HepG2 (cell line): ENCODE data around the gene GPC3. TPM values are rescaled to one million over a fixed set of nuclear protein-coding genes. Genes with fewer than 3 reads are reported as not detected.

Source experiments
- ATAC-seq: fragments of 200-7000 bp; cut with Tn5 transposase; 3 replicates; pipeline ENCODE4 v1.9.1; 2020; ENCODE audit warnings: mild to moderate bottlenecking, moderate library complexity
- BruUV-seq: library from RNA; stranded (reverse); fragments of 400-500 nt; replicated peaks from 2 replicates; lab custom pipeline; 2021; lab: Mats Ljungman, UMichigan
- CTCF ChIA-PET: fragments of 300-600 bp; formaldehyde crosslinking; extraction: SDS; loops from one replicate; lab custom pipeline; 2021; ENCODE audit warnings: low total read pairs, inconsistent platforms, low intra/inter-chr PET ratio; lab: Yijun Ruan, JAX
- POLR2A ChIA-PET: fragments of 350-600 bp; sonication (Branson Sonifier 250); formaldehyde crosslinking; loops from one replicate; lab custom pipeline; 2020; ENCODE audit warnings: antibody characterized with exemption, inconsistent platforms; lab: Yijun Ruan, JAX
- DNase-seq: peaks from one replicate; pipeline ENCODE4 v3.0.0-alpha.2; 2015; ENCODE audit warnings: low spot score
- FAIRE-seq: peaks from 3 replicates; lab custom pipeline; 2011; peaks lifted over from hg19 to GRCh38; lab: Jason Lieb, UNC
- H2AFZ ChIP-seq: one replicate; pipeline ENCODE4 v1.6.1; 2011; ENCODE audit warnings: low read length, inconsistent platforms
- H3K27ac ChIP-seq: fragments of 300-600 bp; 3 replicates; pipeline ENCODE4 v1.8.0; 2011; ENCODE audit warnings: mixed run types, mild to moderate bottlenecking, mixed read lengths, low read length, inconsistent platforms; ENCODE audit not compliant: insufficient read depth; ENCODE audit errors: extremely low read length
- H3K27me3 ChIP-seq, 2 experiments: fragments of 200-600 bp in 1 of 2; 2 replicates in 1 of 2; 3 replicates in 1 of 2; pipeline versions ENCODE4 v1.6.0 to v1.8.0; 2011; ENCODE audit warnings: low read length in 2 of 2, mild to moderate bottlenecking in 2 of 2, moderate library complexity in 2 of 2, inconsistent platforms in 1 of 2; ENCODE audit not compliant: insufficient read depth in 2 of 2, control insufficient read depth in 1 of 2
- H3K36me3 ChIP-seq, 2 experiments: fragments of 200-600 bp in 1 of 2; replicated peaks in 1 of 2; 2 replicates in 1 of 2; 3 replicates in 1 of 2; pipeline versions ENCODE4 v1.5.1 to v1.8.0; 2011; ENCODE audit warnings: low read length in 2 of 2, inconsistent platforms in 1 of 2; ENCODE audit not compliant: insufficient read depth in 2 of 2, control insufficient read depth in 1 of 2
- H3K4me1 ChIP-seq: 2 replicates; pipeline ENCODE4 v1.5.1; 2012; ENCODE audit warnings: low read length, inconsistent platforms; ENCODE audit not compliant: insufficient read depth
- H3K4me2 ChIP-seq: 2 replicates; pipeline ENCODE4 v1.6.0; 2011; ENCODE audit warnings: low read depth, low read length, inconsistent platforms
- H3K4me3 ChIP-seq, 3 experiments: fragments of 200-600 bp in 1 of 3; sonication (generic), shearing (Covaris generic) in 1 of 3; replicated peaks in 1 of 3; 2 replicates each; pipeline ENCODE4 v1.5.1; 2011 to 2016; ENCODE audit warnings: low read length in 3 of 3, inconsistent platforms in 2 of 3, low read depth in 2 of 3, mild to moderate bottlenecking in 2 of 3, control low read depth in 1 of 3, mixed read lengths in 1 of 3; ENCODE audit not compliant: insufficient read depth in 1 of 3
- H3K79me2 ChIP-seq: one replicate; pipeline ENCODE4 v1.6.1; 2011; ENCODE audit warnings: low read length, inconsistent platforms; ENCODE audit not compliant: insufficient read depth
- H3K9ac ChIP-seq: 2 replicates; pipeline ENCODE4 v1.6.0; 2011; ENCODE audit warnings: mild to moderate bottlenecking, low read depth, low read length, inconsistent platforms; ENCODE audit not compliant: insufficient read depth
- H3K9me3 ChIP-seq: 2 replicates; pipeline ENCODE4 v1.5.1; 2012; ENCODE audit warnings: mild to moderate bottlenecking, low read length
- H4K20me1 ChIP-seq: 2 replicates; pipeline ENCODE4 v1.6.0; 2011; ENCODE audit warnings: inconsistent platforms, mild to moderate bottlenecking, low read length, moderate library complexity; ENCODE audit not compliant: insufficient read depth
- KDM5A ChIP-seq: fragments of 200-600 bp; sonication (generic); IDR thresholded peaks from 2 replicates; pipeline ENCODE4 v1.7.0; 2018; ENCODE audit warnings: antibody characterized with exemption, mild to moderate bottlenecking, low read length, borderline replicate concordance
- MTA3 ChIP-seq: sonication (generic); formaldehyde crosslinking; IDR thresholded peaks from 2 replicates; pipeline ENCODE4 v1.4.0; 2020; ENCODE audit warnings: missing genetic modification reagents
- RFX5 ChIP-seq: IDR thresholded peaks from 2 replicates; pipeline ENCODE4 v1.6.1; 2011; ENCODE audit warnings: low read depth, low read length, improper control_type of control experiment
- SP1 ChIP-seq, 2 experiments: fragments of 450-650 bp in 1 of 2; sonication (generic) in 1 of 2; formaldehyde crosslinking in 1 of 2; IDR thresholded peaks; 2 replicates each; pipeline versions ENCODE4 v1.4.0 to v1.6.1; 2016 to 2020; ENCODE audit warnings: missing genetic modification reagents in 1 of 2
- ZNF224 ChIP-seq: sonication (generic); formaldehyde crosslinking; IDR thresholded peaks from 2 replicates; pipeline ENCODE4 v1.5.0; 2020; ENCODE audit warnings: mild to moderate bottlenecking, missing genetic modification reagents
- WGBS: methylation state at CpG from one replicate; pipeline ENCODE4 v1.1.6; 2017; ENCODE audit warnings: low lambda C conversion rate; 5-methylcytosine and 5-hydroxymethylcytosine counted together
- in situ Hi-C: cut with HindIII; loops from 2 replicates; pipeline ENCODE4 v1.10.0; 2017; ENCODE audit warnings: low pct_unique_long_range_greater_than_20kb; ENCODE audit not compliant: extremely low pct_ligation_motif_present
- intact Hi-C: fragments of 100-400 bp; cut with micrococcal nuclease; formaldehyde crosslinking; loops from one replicate; pipeline ENCODE4 v1.10.0; 2022; ENCODE audit not compliant: unreplicated experiment
- polyA plus RNA-seq, 8 experiments: library from polyadenylated mRNA; depleted of rRNA in 3 of 8; stranded (reverse) in 7 of 8; unstranded in 1 of 8; fragments of >200 nt; fragmentation: Illumina TruSeq in 4 of 8; extraction: Trizol in 4 of 8; gene quantifications; 2 replicates each; pipeline versions ENCODE4 v1.2.1 to v1.2.3, GENCODE V29; 2011 to 2016; ENCODE audit warnings: low read depth in 4 of 8, missing spikeins in 1 of 8, mixed read lengths in 1 of 8; ENCODE audit not compliant: insufficient read depth in 1 of 8
- total RNA-seq, 5 experiments: library from RNA; depleted of rRNA; stranded (reverse); fragments of >200 nt; fragmentation: Illumina TruSeq; extraction: Trizol; gene quantifications; 2 replicates each; pipeline ENCODE4 v1.2.3, GENCODE V29; 2016; ENCODE audit warnings: low read depth in 1 of 5
- TF ChIP-seq, protein P1 (sequence below): sonication (generic); formaldehyde crosslinking; IDR thresholded peaks from 2 replicates; pipeline ENCODE4 v1.4.0; 2020; ENCODE audit warnings: missing genetic modification reagents, low read depth, mild to moderate bottlenecking, borderline replicate concordance
- TF ChIP-seq, protein P2 (sequence below): IDR thresholded peaks from 2 replicates; pipeline ENCODE4 v1.6.1; 2016; ENCODE audit warnings: low read depth
- TF ChIP-seq, protein P3 (sequence below): sonication (generic); formaldehyde crosslinking; IDR thresholded peaks from 2 replicates; pipeline ENCODE4 v1.8.1; 2023; ENCODE audit warnings: mild to moderate bottlenecking, moderate library complexity, missing genetic modification reagents

GPC3 gene
- total and polyA plus RNA-seq, 2 of the 13 experiments (the other 11 are each of a cell fraction or from before 2014, with no cell fraction given), result 1,799 to 3,263 TPM

DNA sequence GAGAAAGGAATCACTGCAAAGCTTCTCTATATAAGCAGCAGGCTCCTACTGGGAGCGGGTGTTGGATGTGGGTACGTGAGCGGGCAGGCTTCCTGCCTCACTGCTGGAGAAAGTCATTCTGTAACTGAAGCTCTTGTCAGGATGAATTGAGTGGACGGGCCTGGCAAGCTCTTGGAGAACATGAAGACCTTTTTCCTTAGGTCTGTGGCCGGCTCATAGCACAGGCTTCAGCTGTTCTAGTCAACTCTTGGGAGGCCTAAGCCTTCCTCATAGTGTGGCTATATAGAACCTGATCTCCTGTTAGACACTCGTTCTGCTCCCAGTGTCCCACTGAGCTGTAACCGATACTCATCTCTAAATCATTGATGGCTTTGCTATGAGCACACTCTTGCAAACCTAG, 461.9 kb downstream of the GPC3 start:
- Histone ChIP-seq H3K27me3 (no peaks in the 10 kb centered on the region), H3K79me2 (no peaks in the 10 kb centered on the region), H3K9me3 (no peaks in the 10 kb centered on the region), H3K4me1 (no peaks in the 10 kb centered on the region), H3K27ac (no peak overlapping the region), H3K9ac (no peak overlapping the region), H2AFZ (no peak overlapping the region), H4K20me1 (no peaks in the 10 kb centered on the region), H3K4me2 (no peak overlapping the region), H3K4me3 (no peak overlapping the region), H3K36me3 (no peaks in the 10 kb centered on the region)
- BruUV-seq, result no TSS peak
- WGBS, result 90% methylated on average over 2 of the region's 7 CpGs
- in situ Hi-C loops (no loop called here), intact Hi-C loops (no loop called here)
- FAIRE-seq (no peak), ATAC-seq (peak; percentile 16), DNase-seq (no peak)
- ChIA-PET POLR2A (no interaction called here), CTCF (no interaction called here)
- TF ChIP-seq RFX5 (no peak), MTA3 (no peak), ZNF224 (CRISPR knock-in tag) (no peak), KDM5A (no peak), SP1 (IDR thresholded peaks at IDR 0.05) (no peak), SP1 (CRISPR knock-in tag; IDR thresholded peaks at IDR 0.05) (no peak)
- TF ChIP-seq, protein P1, sequence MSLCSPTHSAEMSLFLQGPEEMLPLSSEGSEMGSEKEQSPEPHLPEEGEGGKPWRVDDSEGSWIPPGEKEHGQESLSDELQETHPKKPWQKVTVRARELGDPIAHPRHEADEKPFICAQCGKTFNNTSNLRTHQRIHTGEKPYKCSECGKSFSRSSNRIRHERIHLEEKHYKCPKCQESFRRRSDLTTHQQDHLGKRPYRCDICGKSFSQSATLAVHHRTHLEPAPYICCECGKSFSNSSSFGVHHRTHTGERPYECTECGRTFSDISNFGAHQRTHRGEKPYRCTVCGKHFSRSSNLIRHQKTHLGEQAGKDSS (CRISPR knock-in tag), result no peak
- TF ChIP-seq, protein P2, sequence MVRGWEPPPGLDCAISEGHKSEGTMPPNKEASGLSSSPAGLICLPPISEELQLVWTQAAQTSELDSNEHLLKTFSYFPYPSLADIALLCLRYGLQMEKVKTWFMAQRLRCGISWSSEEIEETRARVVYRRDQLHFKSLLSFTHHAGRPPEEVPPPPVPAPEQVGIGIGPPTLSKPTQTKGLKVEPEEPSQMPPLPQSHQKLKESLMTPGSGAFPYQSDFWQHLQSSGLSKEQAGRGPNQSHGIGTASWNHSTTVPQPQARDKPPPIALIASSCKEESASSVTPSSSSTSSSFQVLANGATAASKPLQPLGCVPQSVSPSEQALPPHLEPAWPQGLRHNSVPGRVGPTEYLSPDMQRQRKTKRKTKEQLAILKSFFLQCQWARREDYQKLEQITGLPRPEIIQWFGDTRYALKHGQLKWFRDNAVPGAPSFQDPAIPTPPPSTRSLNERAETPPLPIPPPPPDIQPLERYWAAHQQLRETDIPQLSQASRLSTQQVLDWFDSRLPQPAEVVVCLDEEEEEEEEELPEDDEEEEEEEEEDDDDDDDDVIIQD (CRISPR knock-in tag), result no peak
- TF ChIP-seq, protein P3, sequence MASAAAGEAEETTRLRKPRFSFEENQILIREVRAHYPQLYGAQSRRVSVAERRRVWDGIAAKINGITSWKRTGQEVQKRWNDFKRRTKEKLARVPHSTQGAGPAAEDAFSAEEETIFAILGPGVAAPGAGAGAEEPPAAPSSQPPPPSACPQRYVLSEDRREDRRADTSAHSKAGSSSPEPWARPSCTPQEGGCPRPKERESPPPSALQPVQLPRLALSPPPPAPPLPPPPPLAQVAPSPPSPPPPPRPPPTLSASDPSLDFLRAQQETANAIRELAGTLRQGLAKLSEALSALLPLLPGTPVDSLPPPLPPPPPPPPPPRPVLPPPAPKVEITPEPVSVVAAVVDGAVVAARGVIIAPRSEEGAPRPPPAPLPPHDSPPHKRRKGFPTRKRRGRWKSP (CRISPR knock-in tag), result no peak
